ENCODE data around the gene ERAP2. TPM values are rescaled to one million over a fixed set of nuclear protein-coding genes. Genes with fewer than 3 reads are reported as not detected.
"Not testable (repeated sequence)": the region's sequence is repeated elsewhere in the genome, so short reads cannot be mapped to it uniquely, and the experiment has no call there.

ERAP2 gene
- total RNA-seq, 1 donor from 2014 or later: 10.9 TPM

GRCh38 chr5:96863114-96863513 is 13.2 kb upstream of the ERAP2 start:
- DNase-seq: no peak

- DNase-seq: no peak
These were observed 12.2 kb upstream of the ERAP2 start for GRCh38 chr5:96863949-96864584.

GRCh38 chr5:96864922-96865530 is 11.3 kb upstream of the ERAP2 start:
- no peak for DNase-seq

- DNase-seq: no peak
These were observed 7.5 kb upstream of the ERAP2 start for GRCh38 chr5:96868603-96869371.

- no peak for DNase-seq
These were observed 7.0 kb upstream of the ERAP2 start for GRCh38 chr5:96869372-96869641.

- DNase-seq: no peak
These were observed 5.9 kb upstream of the ERAP2 start for GRCh38 chr5:96870094-96871026.

GRCh38 chr5:96871027-96871399 is 5.3 kb upstream of the ERAP2 start:
- DNase-seq: no peak

- no peak for DNase-seq
These were observed 4.6 kb upstream of the ERAP2 start for GRCh38 chr5:96871686-96872085.

GRCh38 chr5:96873449-96873848 is 2.9 kb upstream of the ERAP2 start:
- DNase-seq: no peak

GRCh38 chr5:96874631-96875030 is 1.7 kb upstream of the ERAP2 start:
- DNase-seq: no peak

- no peak for DNase-seq
These were observed 459 bp upstream of the ERAP2 start for GRCh38 chr5:96875791-96876291.

- DNase-seq: not testable (repeated sequence)
These were observed 723 bp downstream of the ERAP2 start for GRCh38 chr5:96876977-96877469.

- no peak for DNase-seq
These were observed 3.4 kb downstream of the ERAP2 start for GRCh38 chr5:96879665-96880064.

- no peak for DNase-seq
These were observed 4.3 kb downstream of the ERAP2 start for GRCh38 chr5:96880444-96881164.

- DNase-seq: no peak
These were observed 5.3 kb downstream of the ERAP2 start for GRCh38 chr5:96881511-96882115.

GRCh38 chr5:96883871-96884270 is 7.6 kb downstream of the ERAP2 start:
- no peak for DNase-seq

GRCh38 chr5:96884995-96885394 is 8.7 kb downstream of the ERAP2 start:
- DNase-seq: no peak

GRCh38 chr5:96885518-96886338 is 9.4 kb downstream of the ERAP2 start:
- no peak for DNase-seq

GRCh38 chr5:96893342-96893741 is 17.0 kb downstream of the ERAP2 start:
- no peak for DNase-seq

GRCh38 chr5:96896276-96896675 is 20.0 kb downstream of the ERAP2 start:
- DNase-seq: no peak

Measured in occipital lobe (tissue), 2 donors.